Activated T-cell treated with anti-CD3 and anti-CD28 coated beads, Interleukin-2, amount 50 U/mL, for 24 hours (primary cell): ENCODE results near the gene ZNF281.
"Not testable (repeated sequence)": the region's sequence is repeated elsewhere in the genome, so short reads cannot be mapped to it uniquely, and the experiment has no call there.

Experiments used
- DNase-seq: peaks from one replicate; pipeline ENCODE4 v3.0.0-alpha.2; 2020
- H3K27ac Mint-ChIP-seq: 2 replicates; pipeline ENCODE4 v1.8.0; 2020; ENCODE audit warnings: mild to moderate bottlenecking, mixed read lengths
- H3K27me3 Mint-ChIP-seq: 2 replicates; pipeline ENCODE4 v1.8.0; 2020; ENCODE audit warnings: mixed read lengths
- H3K36me3 Mint-ChIP-seq: 2 replicates; pipeline ENCODE4 v1.8.0; 2020; ENCODE audit warnings: low read depth, mixed read lengths
- H3K4me1 Mint-ChIP-seq: 2 replicates; pipeline ENCODE4 v1.8.0; 2020; ENCODE audit warnings: low read depth, mixed read lengths
- H3K4me3 Mint-ChIP-seq: 2 replicates; pipeline ENCODE4 v1.8.0; 2020; ENCODE audit warnings: mild to moderate bottlenecking, moderate library complexity, mixed read lengths
- H3K9me3 Mint-ChIP-seq: 2 replicates; pipeline ENCODE4 v1.8.0; 2020; ENCODE audit warnings: mixed read lengths

The ZNF281 gene

GRCh38 chr1:200409761-200410565 is at the start of gene ZNF281:
ZNF281 (minus strand) TSS chr1:200410036; CDS start chr1:200409705, 331 bp downstream.
- H3K36me3 Mint-ChIP-seq, result peaks cover 49% of the 10 kb centered on the region
- H3K9me3 Mint-ChIP-seq, result no peaks in the 10 kb centered on the region
- no peaks in the 10 kb centered on the region for H3K27me3 Mint-ChIP-seq
- peak within 1 kb of the TSS; percentile 98 for H3K27ac Mint-ChIP-seq
- peak within 1 kb of the TSS; percentile 94 for H3K4me3 Mint-ChIP-seq
- peak; percentile 96 for DNase-seq
- peaks cover 51% of the 10 kb centered on the region for H3K4me1 Mint-ChIP-seq

GRCh38 chr1:200458780-200459179 is 48.9 kb upstream of the ZNF281 start:
- Mint-ChIP-seq H3K4me1 (no peaks in the 10 kb centered on the region), H3K27me3 (no peaks in the 10 kb centered on the region), H3K4me3 (no peak overlapping the region), H3K9me3 (no peaks in the 10 kb centered on the region), H3K36me3 (no peaks in the 10 kb centered on the region), H3K27ac (no peak overlapping the region)
- no peak for DNase-seq

GRCh38 chr1:200457810-200458209 is 48.0 kb upstream of the ZNF281 start:
- Mint-ChIP-seq H3K36me3 (no peaks in the 10 kb centered on the region), H3K27me3 (no peaks in the 10 kb centered on the region)

GRCh38 chr1:200454425-200454824 is 44.6 kb upstream of the ZNF281 start:
- DNase-seq, result no peak
- Mint-ChIP-seq H3K36me3 (no peaks in the 10 kb centered on the region), H3K27me3 (peaks cover 5% of the 10 kb centered on the region), H3K27ac (no peak overlapping the region), H3K4me3 (no peak overlapping the region), H3K9me3 (peaks cover 2% of the 10 kb centered on the region), H3K4me1 (peaks cover 7% of the 10 kb centered on the region)

More at GRCh38 chr1:200457810-200458209, 48.0 kb upstream of the ZNF281 start:
- no peak for DNase-seq
- no peak overlapping the region for H3K27ac Mint-ChIP-seq
- H3K4me3 Mint-ChIP-seq, result no peak overlapping the region
- peaks cover 2% of the 10 kb centered on the region for H3K4me1 Mint-ChIP-seq
- no peaks in the 10 kb centered on the region for H3K9me3 Mint-ChIP-seq

GRCh38 chr1:200453553-200453905 is 43.7 kb upstream of the ZNF281 start:
- no peak overlapping the region for H3K27ac Mint-ChIP-seq
- peaks cover 12% of the 10 kb centered on the region for H3K4me1 Mint-ChIP-seq
- no peak for DNase-seq
- peaks cover 2% of the 10 kb centered on the region for H3K9me3 Mint-ChIP-seq
- H3K4me3 Mint-ChIP-seq, result no peak overlapping the region
- peaks cover 5% of the 10 kb centered on the region for H3K27me3 Mint-ChIP-seq
- H3K36me3 Mint-ChIP-seq, result no peaks in the 10 kb centered on the region

GRCh38 chr1:200452850-200453552 is 43.2 kb upstream of the ZNF281 start:
- Mint-ChIP-seq H3K27ac (no peak overlapping the region), H3K27me3 (peaks cover 5% of the 10 kb centered on the region), H3K36me3 (no peaks in the 10 kb centered on the region), H3K4me1 (peaks cover 17% of the 10 kb centered on the region), H3K4me3 (no peak overlapping the region), H3K9me3 (peaks cover 2% of the 10 kb centered on the region)
- no peak for DNase-seq

- Mint-ChIP-seq H3K27ac (peak overlapping the region; percentile 94), H3K36me3 (peaks cover 2% of the 10 kb centered on the region), H3K27me3 (peaks cover 5% of the 10 kb centered on the region), H3K4me3 (peak overlapping the region; percentile 45), H3K9me3 (peaks cover 7% of the 10 kb centered on the region), H3K4me1 (peaks cover 53% of the 10 kb centered on the region)
- no peak for DNase-seq
These were observed 38.4 kb upstream of the ZNF281 start for GRCh38 chr1:200448034-200448762.

- Mint-ChIP-seq H3K27me3 (no peaks in the 10 kb centered on the region), H3K9me3 (peaks cover 7% of the 10 kb centered on the region), H3K36me3 (peaks cover 2% of the 10 kb centered on the region), H3K27ac (peak overlapping the region; percentile 77), H3K4me3 (no peak overlapping the region), H3K4me1 (peaks cover 53% of the 10 kb centered on the region)
- no peak for DNase-seq
These were observed 35.4 kb upstream of the ZNF281 start for GRCh38 chr1:200445213-200445612.

GRCh38 chr1:200444478-200444877 is 34.6 kb upstream of the ZNF281 start:
- H3K9me3 Mint-ChIP-seq, result peaks cover 6% of the 10 kb centered on the region
- no peak overlapping the region for H3K4me3 Mint-ChIP-seq
- no peak for DNase-seq
- peaks cover 48% of the 10 kb centered on the region for H3K4me1 Mint-ChIP-seq
- peak overlapping the region; percentile 77 for H3K27ac Mint-ChIP-seq
- H3K27me3 Mint-ChIP-seq, result no peaks in the 10 kb centered on the region
- H3K36me3 Mint-ChIP-seq, result peaks cover 2% of the 10 kb centered on the region

GRCh38 chr1:200443860-200444259 is 34.0 kb upstream of the ZNF281 start:
- H3K9me3 Mint-ChIP-seq, result peaks cover 5% of the 10 kb centered on the region
- H3K27me3 Mint-ChIP-seq, result no peaks in the 10 kb centered on the region
- no peak overlapping the region for H3K27ac Mint-ChIP-seq
- peaks cover 50% of the 10 kb centered on the region for H3K4me1 Mint-ChIP-seq
- H3K36me3 Mint-ChIP-seq, result peaks cover 2% of the 10 kb centered on the region
- DNase-seq, result no peak
- H3K4me3 Mint-ChIP-seq, result no peak overlapping the region

- H3K4me1 Mint-ChIP-seq, result peaks cover 44% of the 10 kb centered on the region
- H3K36me3 Mint-ChIP-seq, result peaks cover 2% of the 10 kb centered on the region
- no peaks in the 10 kb centered on the region for H3K27me3 Mint-ChIP-seq
- H3K27ac Mint-ChIP-seq, result no peak overlapping the region
- no peak overlapping the region for H3K4me3 Mint-ChIP-seq
- H3K9me3 Mint-ChIP-seq, result peaks cover 5% of the 10 kb centered on the region
- no peak for DNase-seq
These were observed 32.8 kb upstream of the ZNF281 start for GRCh38 chr1:200442537-200443156.

GRCh38 chr1:200442023-200442422 is 32.2 kb upstream of the ZNF281 start:
- Mint-ChIP-seq H3K9me3 (peaks cover 5% of the 10 kb centered on the region), H3K27ac (no peak overlapping the region), H3K4me3 (no peak overlapping the region), H3K36me3 (peaks cover 2% of the 10 kb centered on the region), H3K4me1 (peaks cover 44% of the 10 kb centered on the region), H3K27me3 (no peaks in the 10 kb centered on the region)
- no peak for DNase-seq

GRCh38 chr1:200438911-200439310 is 29.1 kb upstream of the ZNF281 start:
- H3K36me3 Mint-ChIP-seq, result no peaks in the 10 kb centered on the region
- H3K4me3 Mint-ChIP-seq, result no peak overlapping the region
- no peak for DNase-seq
- H3K4me1 Mint-ChIP-seq, result peaks cover 22% of the 10 kb centered on the region
- H3K27me3 Mint-ChIP-seq, result no peaks in the 10 kb centered on the region
- H3K27ac Mint-ChIP-seq, result no peak overlapping the region
- H3K9me3 Mint-ChIP-seq, result no peaks in the 10 kb centered on the region

GRCh38 chr1:200438413-200438812 is 28.6 kb upstream of the ZNF281 start:
- not testable (repeated sequence) for H3K4me3 Mint-ChIP-seq, DNase-seq, H3K36me3 Mint-ChIP-seq, H3K27me3 Mint-ChIP-seq, H3K9me3 Mint-ChIP-seq, H3K27ac Mint-ChIP-seq
- peaks cover 21% of the 10 kb centered on the region for H3K4me1 Mint-ChIP-seq
